H1 (cell line): ENCODE measurements around the gene CRNKL1. TPM values are rescaled to one million over a fixed set of nuclear protein-coding genes. Genes with fewer than 3 reads are reported as not detected.

ENCODE experiments used
- CTCF ChIA-PET: fragments of 300-600 bp; sonication (Branson Sonifier 250); formaldehyde crosslinking; loops from one replicate; lab custom pipeline; 2021; ENCODE audit not compliant: partially characterized antibody; lab: Charles Lee
- POLR2A ChIA-PET: fragments of 300-600 bp; sonication (Branson Sonifier 250); formaldehyde crosslinking; loops from one replicate; lab custom pipeline; 2021; ENCODE audit warnings: inconsistent platforms; ENCODE audit not compliant: partially characterized antibody; lab: Charles Lee
- DNase-seq, 2 experiments: peaks; one replicate each; pipeline versions ENCODE4 v3.0.0 to v3.0.0-alpha.2; 2010 to 2022; ENCODE audit warnings: low spot score in 2 of 2, low read depth in 1 of 2, mixed read lengths in 1 of 2
- FAIRE-seq: peaks from 2 replicates; lab custom pipeline; 2011; peaks lifted over from hg19 to GRCh38; lab: Jason Lieb, UNC
- H2AFZ ChIP-seq: 2 replicates; pipeline ENCODE4 v1.8.1; 2012; ENCODE audit warnings: low read length, inconsistent platforms
- H2AK5ac ChIP-seq: 2 replicates; pipeline ENCODE4 v1.6.1; 2013; ENCODE audit warnings: low read depth, low read length
- H2BK120ac ChIP-seq: replicated peaks from 2 replicates; pipeline ENCODE3; 2013; ENCODE audit warnings: low read depth, low read length, inconsistent platforms
- H2BK12ac ChIP-seq: 2 replicates; pipeline ENCODE4 v1.6.1; 2013; ENCODE audit warnings: low read depth, low read length
- H2BK15ac ChIP-seq: 2 replicates; pipeline ENCODE4 v1.6.1; 2013; ENCODE audit warnings: low read length
- H2BK20ac ChIP-seq: 2 replicates; pipeline ENCODE4 v1.6.1; 2013; ENCODE audit warnings: low read length
- H2BK5ac ChIP-seq: 2 replicates; pipeline ENCODE4 v1.6.1; 2013; ENCODE audit warnings: low read depth, low read length
- H3K14ac ChIP-seq: 2 replicates; pipeline ENCODE4 v1.6.1; 2013; ENCODE audit warnings: inconsistent platforms; ENCODE audit not compliant: insufficient read length
- H3K18ac ChIP-seq: 2 replicates; pipeline ENCODE4 v1.6.1; 2013; ENCODE audit warnings: low read length; ENCODE audit errors: extremely low read depth
- H3K23ac ChIP-seq: 2 replicates; pipeline ENCODE4 v1.6.1; 2013; ENCODE audit warnings: inconsistent platforms; ENCODE audit not compliant: insufficient read length
- H3K23me2 ChIP-seq: 2 replicates; pipeline ENCODE4 v1.6.1; 2013; ENCODE audit warnings: low read depth, low read length
- H3K27ac ChIP-seq: 2 replicates; pipeline ENCODE4 v1.6.1; 2011; ENCODE audit warnings: low read depth, low read length, inconsistent platforms
- H3K27me3 ChIP-seq, 4 experiments: replicated peaks in 1 of 4; 1 replicate in 1 of 4; 2 replicates in 3 of 4; pipeline versions ENCODE4 v1.6.1 to v1.8.1; 2011 to 2013; ENCODE audit warnings: low read length in 3 of 4, mild to moderate bottlenecking in 3 of 4, inconsistent platforms in 2 of 4, mixed read lengths in 2 of 4, moderate library complexity in 1 of 4; ENCODE audit not compliant: control insufficient read depth in 3 of 4, insufficient read depth in 3 of 4; ENCODE audit errors: extremely low read depth in 1 of 4
- H3K36me3 ChIP-seq, 4 experiments: 2 replicates each; pipeline versions ENCODE4 v1.6.1 to v1.8.1; 2011 to 2013; ENCODE audit warnings: mild to moderate bottlenecking in 4 of 4, low read length in 3 of 4, moderate library complexity in 2 of 4, control low read depth in 1 of 4, inconsistent platforms in 1 of 4; ENCODE audit not compliant: insufficient read depth in 4 of 4, control insufficient read depth in 2 of 4
- H3K4ac ChIP-seq: replicated peaks from 2 replicates; pipeline ENCODE3; 2013; ENCODE audit warnings: low read length, low read depth, mixed read lengths, inconsistent platforms; ENCODE audit not compliant: insufficient read length
- H3K4me1 ChIP-seq, 4 experiments: replicated peaks in 1 of 4; 1 replicate in 1 of 4; 2 replicates in 3 of 4; pipeline versions ENCODE4 v1.6.1 to v1.8.1; 2011 to 2013; ENCODE audit warnings: low read length in 3 of 4, inconsistent platforms in 2 of 4, mixed read lengths in 1 of 4; ENCODE audit not compliant: insufficient read depth in 4 of 4, control insufficient read depth in 3 of 4
- H3K4me2 ChIP-seq, 2 experiments: 2 replicates each; pipeline versions ENCODE4 v1.6.1 to v1.8.1; 2011 to 2013; ENCODE audit warnings: low read depth in 2 of 2, low read length in 2 of 2, control low read depth in 1 of 2, inconsistent platforms in 1 of 2, mild to moderate bottlenecking in 1 of 2; ENCODE audit not compliant: insufficient read depth in 1 of 2
- H3K4me3 ChIP-seq, 4 experiments: fragments of 200-600, 300-600 bp in 1 of 4; sonication (generic), shearing (Covaris generic), sonication (Bioruptor Twin) in 1 of 4; 2 replicates each; pipeline versions ENCODE4 v1.5.1 to v1.8.1; 2011 to 2016; ENCODE audit warnings: low read length in 4 of 4, low read depth in 3 of 4, control low read depth in 2 of 4, inconsistent platforms in 2 of 4, mild to moderate bottlenecking in 2 of 4, mixed read lengths in 1 of 4, moderate library complexity in 1 of 4; ENCODE audit not compliant: insufficient read depth in 2 of 4; ENCODE audit errors: extremely low read depth in 1 of 4
- H3K56ac ChIP-seq: replicated peaks from 2 replicates; pipeline ENCODE3; 2013; ENCODE audit warnings: low read depth, mild to moderate bottlenecking, mixed read lengths, low read length, inconsistent platforms; ENCODE audit not compliant: insufficient read length
- H3K79me1 ChIP-seq: 2 replicates; pipeline ENCODE4 v1.6.1; 2013; ENCODE audit warnings: low read depth, low read length, control low read depth
- H3K79me2 ChIP-seq, 2 experiments: 2 replicates each; pipeline versions ENCODE4 v1.6.1 to v1.8.1; 2012 to 2013; ENCODE audit warnings: low read length in 2 of 2, mild to moderate bottlenecking in 2 of 2, inconsistent platforms in 1 of 2; ENCODE audit not compliant: insufficient read depth in 2 of 2, control insufficient read depth in 1 of 2
- H3K9ac ChIP-seq, 4 experiments: replicated peaks in 1 of 4; 1 replicate in 1 of 4; 2 replicates in 3 of 4; pipeline versions ENCODE4 v1.6.1 to v1.8.1; 2011 to 2013; ENCODE audit warnings: low read depth in 3 of 4, low read length in 3 of 4, control low read depth in 2 of 4, mild to moderate bottlenecking in 2 of 4, moderate library complexity in 2 of 4, inconsistent platforms in 1 of 4; ENCODE audit errors: extremely low read depth in 1 of 4
- H3K9me3 ChIP-seq, 2 experiments: 2 replicates each; pipeline versions ENCODE4 v1.6.1 to v1.8.1; 2012 to 2013; ENCODE audit warnings: mild to moderate bottlenecking in 2 of 2, moderate library complexity in 2 of 2, control low read depth in 1 of 2, inconsistent platforms in 1 of 2, low read depth in 1 of 2, low read length in 1 of 2, mixed read lengths in 1 of 2; ENCODE audit not compliant: insufficient read depth in 2 of 2
- H4K20me1 ChIP-seq, 2 experiments: replicated peaks in 1 of 2; 2 replicates each; pipeline versions ENCODE3 to v1.8.1; 2011 to 2013; ENCODE audit warnings: inconsistent platforms in 2 of 2, low read length in 2 of 2, mild to moderate bottlenecking in 1 of 2; ENCODE audit not compliant: insufficient read depth in 2 of 2, control insufficient read depth in 1 of 2
- H4K5ac ChIP-seq: 2 replicates; pipeline ENCODE4 v1.6.1; 2013; ENCODE audit warnings: low read length, low read depth, mixed read lengths, inconsistent platforms; ENCODE audit not compliant: insufficient read length
- H4K8ac ChIP-seq: 2 replicates; pipeline ENCODE4 v1.8.0; 2013; ENCODE audit warnings: mild to moderate bottlenecking, moderate library complexity, low read length, inconsistent platforms; ENCODE audit not compliant: insufficient read depth; ENCODE audit errors: extremely low read depth
- H4K91ac ChIP-seq: replicated peaks from 2 replicates; pipeline ENCODE3; 2013; ENCODE audit warnings: low read length, mixed read lengths, inconsistent platforms; ENCODE audit not compliant: insufficient read length
- CHD2 ChIP-seq: IDR thresholded peaks from 2 replicates; pipeline ENCODE4 v1.6.1; 2012; ENCODE audit warnings: low read length, improper control_type of control experiment
- WGBS, 2 experiments: shearing (Covaris generic) in 1 of 2; methylation state at CpG; one replicate each; pipeline versions ENCODE4 v1.1.6 to v1.1.7; 2013 to 2015; ENCODE audit warnings: low lambda C conversion rate in 2 of 2, mixed read lengths in 2 of 2, inconsistent platforms in 1 of 2, low coverage in 1 of 2, missing lambda C conversion rate in 1 of 2; ENCODE audit not compliant: insufficient replicate concordance in 2 of 2, insufficient coverage in 1 of 2, insufficient read length in 1 of 2; ENCODE audit errors: extremely low coverage in 1 of 2, missing lambda C conversion rate in 1 of 2; 5-methylcytosine and 5-hydroxymethylcytosine counted together
- polyA plus RNA-seq, 7 experiments: library from polyadenylated mRNA; depleted of rRNA in 3 of 7; stranded (reverse) in 5 of 7; unstranded in 2 of 7; fragments of >200 nt in 5 of 7; fragments of 200-250 nt in 2 of 7; gene quantifications; 1 replicate in 5 of 7; 2 replicates in 1 of 7; 4 replicates in 1 of 7; pipeline versions ENCODE4 v1.2.1 to v1.2.3, GENCODE V29; 2011 to 2013; ENCODE audit warnings: missing spikeins in 2 of 7, mixed read lengths in 2 of 7
- total RNA-seq: library from RNA; stranded (reverse); fragmentation: NEBNext Ultra II Directional; extraction: Animal tissue kit (Norgen Biotek cat#: 25700); gene quantifications from 2 replicates; pipeline ENCODE4 v1.2.1, GENCODE V29; 2021

The CRNKL1 gene
- total and polyA plus RNA-seq, 2 of the 8 experiments (the other 6 are each of a cell fraction or from before 2014, with no cell fraction given): 4.0 to 26.5 TPM

DNA sequence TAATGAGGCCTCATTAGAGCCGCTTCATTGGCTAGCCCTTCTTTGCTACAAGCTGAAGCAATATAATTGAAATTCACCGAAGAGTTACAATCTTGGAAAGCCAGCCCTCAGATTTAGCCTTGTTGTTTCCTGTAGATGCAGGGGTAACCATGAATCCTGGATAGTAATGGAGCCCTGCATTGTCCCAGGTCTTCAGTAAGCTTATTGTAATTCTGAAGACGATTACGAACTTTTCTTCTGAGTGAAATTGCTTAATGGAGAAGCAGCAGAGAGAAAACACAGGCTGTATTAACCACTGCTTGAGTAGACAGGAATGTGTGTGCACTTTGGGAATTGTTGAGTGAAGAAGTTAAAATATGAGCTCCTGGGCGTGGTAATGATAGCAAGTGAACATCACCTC, 61.4 kb downstream of the CRNKL1 start:
- Histone ChIP-seq H3K14ac (no peak overlapping the region), H3K79me1 (no peaks in the 10 kb centered on the region), H3K56ac (no peak overlapping the region), H2BK5ac (no peak overlapping the region), H4K20me1 (no peaks in the 10 kb centered on the region), H2BK15ac (no peak overlapping the region), H2AK5ac (no peak overlapping the region), H3K9ac (no peak overlapping the region), H3K18ac (no peak overlapping the region), H2BK120ac (no peak overlapping the region), H3K4me3 (no peak overlapping the region), H3K4me1 (peaks cover 2 to 7% (median 5%) of the 10 kb centered on the region in 4 experiments), H3K27me3 (no peaks in the 10 kb centered on the region; a peak in 1 of 7 replicates), H3K23me2 (no peaks in the 10 kb centered on the region), H4K8ac (no peak overlapping the region), H3K4ac (no peak overlapping the region), H3K4me2 (no peak overlapping the region), H4K5ac (no peak overlapping the region), H2BK12ac (no peak overlapping the region), H3K79me2 (no peaks in the 10 kb centered on the region), H4K91ac (no peak overlapping the region), H3K36me3 (no peaks in the 10 kb centered on the region), H3K9me3 (no peaks in the 10 kb centered on the region), H2BK20ac (no peak overlapping the region), H2AFZ (no peak overlapping the region), H3K27ac (no peak overlapping the region), H3K23ac (no peak overlapping the region)
- CTCF ChIA-PET: interaction anchor here (0.5 to 1.3 kb wide), 4 partner anchors 8 to 99 kb away, joined by 3 read pairs; no protein-coding TSS in a partner anchor
- POLR2A ChIA-PET: interaction anchor here (1.6 kb wide), 1 partner anchor 26 kb away, joined by 3 read pairs; the partner anchor contains the start of gene NAA20
- WGBS, 2 experiments: 88% methylated on average over 5 of the region's 5 CpGs; no CpG with 5 or more reads in 1 of the 2 experiments
- DNase-seq (no peak), FAIRE-seq (no peak)
- TF ChIP-seq CHD2: no peak
